ENCODE data around the gene SPINK4. TPM values are rescaled to one million over a fixed set of nuclear protein-coding genes. Genes with fewer than 3 reads are reported as not detected.

Gene SPINK4
- total RNA-seq, 6 experiments from 2014 or later, result not detected

DNA sequence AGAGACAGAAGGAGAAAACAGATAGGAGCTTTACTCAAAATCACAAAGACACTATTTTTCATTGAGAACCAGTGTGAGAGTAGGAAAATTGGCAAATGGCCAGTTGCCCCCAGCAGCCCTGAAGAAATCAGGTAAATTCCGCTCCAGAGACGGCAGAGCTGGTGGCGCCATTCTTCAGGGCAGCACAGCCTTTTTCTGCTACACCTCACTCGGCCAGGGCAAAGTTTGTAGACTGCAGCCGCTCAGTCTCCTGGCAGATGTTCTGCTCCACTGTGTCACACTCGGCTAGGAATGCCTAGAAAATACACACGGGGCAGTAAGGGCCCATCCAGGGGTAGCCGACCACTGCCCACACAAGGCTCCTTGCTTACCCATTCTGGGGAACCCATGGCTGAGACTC lies 15.0 kb downstream of the SPINK4 start:
- ATAC-seq, result peak in 1 of 4 donors; percentile 30
- TF ChIP-seq POLR2A (IDR thresholded peaks at IDR 0.05), result no peak
- TF ChIP-seq, protein P1, sequence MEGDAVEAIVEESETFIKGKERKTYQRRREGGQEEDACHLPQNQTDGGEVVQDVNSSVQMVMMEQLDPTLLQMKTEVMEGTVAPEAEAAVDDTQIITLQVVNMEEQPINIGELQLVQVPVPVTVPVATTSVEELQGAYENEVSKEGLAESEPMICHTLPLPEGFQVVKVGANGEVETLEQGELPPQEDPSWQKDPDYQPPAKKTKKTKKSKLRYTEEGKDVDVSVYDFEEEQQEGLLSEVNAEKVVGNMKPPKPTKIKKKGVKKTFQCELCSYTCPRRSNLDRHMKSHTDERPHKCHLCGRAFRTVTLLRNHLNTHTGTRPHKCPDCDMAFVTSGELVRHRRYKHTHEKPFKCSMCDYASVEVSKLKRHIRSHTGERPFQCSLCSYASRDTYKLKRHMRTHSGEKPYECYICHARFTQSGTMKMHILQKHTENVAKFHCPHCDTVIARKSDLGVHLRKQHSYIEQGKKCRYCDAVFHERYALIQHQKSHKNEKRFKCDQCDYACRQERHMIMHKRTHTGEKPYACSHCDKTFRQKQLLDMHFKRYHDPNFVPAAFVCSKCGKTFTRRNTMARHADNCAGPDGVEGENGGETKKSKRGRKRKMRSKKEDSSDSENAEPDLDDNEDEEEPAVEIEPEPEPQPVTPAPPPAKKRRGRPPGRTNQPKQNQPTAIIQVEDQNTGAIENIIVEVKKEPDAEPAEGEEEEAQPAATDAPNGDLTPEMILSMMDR (IDR thresholded peaks at IDR 0.05), result no peak

DNA sequence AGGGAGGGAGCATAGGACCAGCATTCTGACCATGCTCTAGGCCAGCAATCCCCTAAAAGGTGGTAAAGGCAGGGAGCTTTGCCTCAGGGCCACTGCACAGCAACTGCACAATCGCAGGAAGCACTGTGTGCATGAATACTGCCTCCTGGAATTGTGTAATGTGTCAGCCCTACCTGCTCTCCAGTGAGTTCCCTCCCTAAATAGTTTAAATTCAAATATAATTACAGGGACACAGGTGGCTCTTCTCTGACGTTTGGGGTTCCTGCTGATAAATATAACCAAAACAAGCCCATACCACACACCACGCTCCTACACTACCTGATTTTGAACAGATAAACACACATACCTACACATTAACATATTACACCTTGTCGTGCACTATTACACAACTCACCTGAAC lies 15.5 kb downstream of the SPINK4 start:
- H3K4me3 ChIP-seq, result no peak overlapping the region
- H3K27me3 ChIP-seq, result no peaks in the 10 kb centered on the region
- no peak overlapping the region for H3K27ac ChIP-seq
- ATAC-seq, result no peak
- 87% methylated on average over 4 of the region's 4 CpGs for WGBS (ENCODE audit: insufficient coverage, low coverage, low lambda C conversion rate, missing lambda C conversion rate)
- no peaks in the 10 kb centered on the region for H3K9me3 ChIP-seq
- peaks cover 7 to 77% (median 43%) of the 10 kb centered on the region in 4 donors for H3K36me3 ChIP-seq
- intact Hi-C loops (cut with DNase I), result no loop called here
- no peaks in the 10 kb centered on the region for H3K4me1 ChIP-seq
- DNase-seq, result no peak
- TF ChIP-seq POLR2A (IDR thresholded peaks at IDR 0.05), result no peak
- TF ChIP-seq, protein P1 (IDR thresholded peaks at IDR 0.05), result no peak

More for the DNA sequence above, 15.0 kb downstream of the SPINK4 start:
- Histone ChIP-seq H3K27ac (no peak overlapping the region), H3K9me3 (no peaks in the 10 kb centered on the region), H3K27me3 (no peaks in the 10 kb centered on the region), H3K4me1 (no peaks in the 10 kb centered on the region), H3K36me3 (peaks cover 7 to 72% (median 41%) of the 10 kb centered on the region in 4 donors), H3K4me3 (no peak overlapping the region)
- intact Hi-C loops (cut with DNase I), result no loop called here
- no CpG with 5 or more reads among the region's 8 CpGs for WGBS (ENCODE audit: insufficient coverage, low coverage, low lambda C conversion rate, missing lambda C conversion rate)
- no peak for DNase-seq

DNA sequence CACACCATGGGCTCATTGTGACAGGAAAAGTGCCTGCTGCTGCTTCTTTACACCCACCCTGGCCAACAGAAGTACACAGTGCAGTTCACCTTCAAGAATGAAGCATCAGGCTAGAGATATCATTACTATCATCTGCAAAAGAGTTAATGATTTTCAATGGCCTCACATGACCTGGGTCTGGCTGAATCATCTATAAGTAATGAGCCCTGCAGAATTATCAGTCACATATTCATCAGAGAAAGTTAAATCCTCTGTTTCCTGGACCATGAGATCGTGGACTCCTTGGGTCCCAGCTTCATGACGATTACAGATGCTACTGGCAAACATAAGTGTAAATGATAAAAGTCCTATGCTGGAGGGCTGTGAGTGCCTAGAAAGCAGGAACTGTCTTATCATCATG lies 16.3 kb downstream of the SPINK4 start:
- intact Hi-C loops (cut with DNase I), result no loop called here

DNA sequence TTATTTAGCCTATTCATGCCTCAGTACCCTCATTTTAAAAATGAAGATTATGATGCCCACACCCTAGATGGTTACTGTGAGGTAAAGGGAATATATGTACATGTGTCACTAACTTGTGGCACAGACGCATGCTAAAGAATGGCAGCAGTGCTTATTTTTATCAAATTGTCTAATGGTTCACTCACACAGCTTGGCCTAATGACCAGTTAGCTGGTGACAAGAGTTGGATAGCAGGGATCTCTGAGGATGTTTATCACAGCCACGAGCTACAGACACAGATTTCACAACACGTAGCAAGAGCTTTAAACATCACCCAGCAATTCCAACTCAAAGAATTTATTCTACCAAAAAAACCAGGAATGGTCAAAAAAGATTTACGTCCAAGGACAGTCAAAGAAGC lies 17.3 kb downstream of the SPINK4 start:
- intact Hi-C loops (cut with DNase I), result no loop called here
- TF ChIP-seq, protein P1 (IDR thresholded peaks at IDR 0.05), result no peak
- TF ChIP-seq POLR2A (IDR thresholded peaks at IDR 0.05), result no peak
- ATAC-seq, result no peak
- no peaks in the 10 kb centered on the region for H3K9me3 ChIP-seq
- no peaks in the 10 kb centered on the region for H3K4me1 ChIP-seq
- peaks cover 7 to 95% (median 49%) of the 10 kb centered on the region in 4 donors for H3K36me3 ChIP-seq
- WGBS (ENCODE audit: insufficient coverage, low coverage, low lambda C conversion rate, missing lambda C conversion rate), result 92% methylated on average over 4 of the region's 4 CpGs
- no peak overlapping the region for H3K27ac ChIP-seq
- no peak for DNase-seq
- H3K27me3 ChIP-seq, result no peaks in the 10 kb centered on the region
- H3K4me3 ChIP-seq, result no peak overlapping the region

More for the DNA sequence above, 16.3 kb downstream of the SPINK4 start:
- Histone ChIP-seq H3K27ac (no peak overlapping the region), H3K27me3 (no peaks in the 10 kb centered on the region), H3K36me3 (peaks cover 7 to 84% (median 47%) of the 10 kb centered on the region in 4 donors), H3K4me1 (no peaks in the 10 kb centered on the region), H3K9me3 (no peaks in the 10 kb centered on the region), H3K4me3 (no peak overlapping the region)
- TF ChIP-seq, protein P1 (IDR thresholded peaks at IDR 0.05), result no peak
- TF ChIP-seq POLR2A (IDR thresholded peaks at IDR 0.05), result no peak
- WGBS (ENCODE audit: insufficient coverage, low coverage, low lambda C conversion rate, missing lambda C conversion rate), result 92% methylated on average over 2 of the region's 2 CpGs
- ATAC-seq (no peak), DNase-seq (no peak)

DNA sequence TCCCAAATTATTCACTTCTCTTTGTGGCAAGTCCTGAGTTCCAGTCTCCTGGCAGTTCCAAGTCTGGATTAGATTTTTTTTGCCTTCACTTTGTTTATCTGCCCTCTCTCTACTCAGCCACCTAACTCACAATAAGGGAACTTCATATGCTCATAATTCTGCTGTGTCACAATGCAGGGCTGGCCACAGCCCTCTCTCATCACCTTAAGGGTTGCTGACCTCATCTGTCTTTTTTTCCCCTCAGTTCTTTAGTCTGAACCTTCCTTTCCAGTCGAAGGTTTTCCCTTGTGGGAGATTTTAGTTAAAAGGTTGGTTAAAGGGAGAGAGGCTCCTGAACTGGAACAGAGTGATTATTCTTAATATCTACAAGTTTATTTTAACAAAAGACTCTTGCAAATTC lies 20.4 kb downstream of the SPINK4 start:
- WGBS (ENCODE audit: insufficient coverage, low coverage, low lambda C conversion rate, missing lambda C conversion rate), result 71% methylated on average over 1 of the region's 1 CpG
- no peaks in the 10 kb centered on the region for H3K9me3 ChIP-seq
- intact Hi-C loops (cut with DNase I), result no loop called here

More for the DNA sequence above, 20.4 kb downstream of the SPINK4 start:
- peaks cover 5 to 72% (median 34%) of the 10 kb centered on the region in 4 donors for H3K36me3 ChIP-seq
- H3K27me3 ChIP-seq, result no peaks in the 10 kb centered on the region
- no peak overlapping the region for H3K4me3 ChIP-seq
- ATAC-seq (no peak), DNase-seq (no peak)
- peaks cover 0 to 10% (median 4%) of the 10 kb centered on the region in 4 donors for H3K4me1 ChIP-seq
- no peak overlapping the region for H3K27ac ChIP-seq
- no peak for TF ChIP-seq POLR2A (IDR thresholded peaks at IDR 0.05)
- TF ChIP-seq, protein P1 (IDR thresholded peaks at IDR 0.05), result no peak
